Mucosa of stomach (tissue), 1 donor: ENCODE data around the gene FOXL3.

Source experiments
- H3K27me3 ChIP-seq: one replicate; pipeline ENCODE4 v1.7.0; 2013; ENCODE audit warnings: mild to moderate bottlenecking, low read length; ENCODE audit not compliant: control insufficient read depth, insufficient read depth
- H3K36me3 ChIP-seq: one replicate; pipeline ENCODE4 v1.7.0; 2013; ENCODE audit warnings: low read length; ENCODE audit not compliant: control insufficient read depth, insufficient read depth
- H3K4me1 ChIP-seq: one replicate; pipeline ENCODE4 v1.7.0; 2013; ENCODE audit warnings: mild to moderate bottlenecking, low read length; ENCODE audit not compliant: control insufficient read depth, insufficient read depth
- H3K4me3 ChIP-seq: one replicate; pipeline ENCODE4 v1.7.0; 2013; ENCODE audit warnings: low read length
- H3K9ac ChIP-seq: one replicate; pipeline ENCODE4 v1.7.0; 2013; ENCODE audit warnings: mild to moderate bottlenecking, low read length, moderate library complexity
- H3K9me3 ChIP-seq: one replicate; pipeline ENCODE4 v1.7.0; 2013; ENCODE audit warnings: mild to moderate bottlenecking, low read length, moderate library complexity; ENCODE audit not compliant: control insufficient read depth
- donor health status: Pancreatic carcinoma.

FOXL3 gene

GRCh38 chr7:326809-327232, 36.9 kb downstream of the FOXL3 start:
- H3K4me1 ChIP-seq: peaks cover 49% of the 10 kb centered on the region

GRCh38 chr7:327233-327931, 37.4 kb downstream of the FOXL3 start:
- Histone ChIP-seq H3K4me1 (peaks cover 46% of the 10 kb centered on the region), H3K4me3 (no peak overlapping the region), H3K27me3 (peaks cover 28% of the 10 kb centered on the region), H3K9ac (peak overlapping the region; percentile 48), H3K9me3 (no peaks in the 10 kb centered on the region), H3K36me3 (no peaks in the 10 kb centered on the region)

More at GRCh38 chr7:326809-327232, 36.9 kb downstream of the FOXL3 start:
- Histone ChIP-seq H3K27me3 (peaks cover 23% of the 10 kb centered on the region), H3K36me3 (no peaks in the 10 kb centered on the region), H3K9me3 (no peaks in the 10 kb centered on the region), H3K9ac (peak overlapping the region; percentile 16), H3K4me3 (no peak overlapping the region)

DNA sequence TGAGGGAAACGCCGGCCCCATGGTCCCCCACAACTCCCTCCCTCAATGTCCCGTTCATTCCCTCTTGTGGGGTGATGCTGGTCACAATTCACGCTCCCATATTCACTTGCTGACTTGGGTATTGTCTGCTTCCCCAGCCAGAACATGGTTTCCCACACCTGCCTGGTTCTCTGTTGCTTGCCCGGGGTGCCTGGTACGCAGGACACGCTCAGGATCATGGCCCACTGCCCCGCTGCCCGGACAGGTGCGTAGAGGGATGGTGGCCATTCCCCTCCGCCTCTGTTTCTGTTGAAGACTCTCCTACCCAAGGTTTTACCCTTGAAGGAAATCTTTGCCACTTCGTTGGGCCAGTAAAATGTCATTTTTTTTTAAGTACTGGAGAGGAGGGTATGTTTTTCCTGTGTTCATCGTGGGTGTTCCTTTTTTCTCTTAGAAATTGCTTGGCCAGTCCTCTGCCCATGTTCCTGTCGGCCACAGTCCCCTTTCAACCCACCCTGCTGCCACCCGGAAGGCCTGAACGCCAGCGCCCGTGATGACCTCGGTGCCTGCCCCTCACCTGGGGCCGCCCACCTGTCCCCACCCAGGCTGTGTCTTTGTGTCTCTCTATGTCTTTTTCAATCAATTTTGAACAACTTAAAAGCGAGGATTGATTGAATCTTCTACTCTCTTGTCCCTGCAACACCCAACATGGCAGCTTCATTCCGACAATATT, 38.2 kb downstream of the FOXL3 start:
- no peak overlapping the region for H3K9ac ChIP-seq
- peaks cover 51% of the 10 kb centered on the region for H3K4me1 ChIP-seq

GRCh38 chr7:329691-330281, 39.8 kb downstream of the FOXL3 start:
- no peaks in the 10 kb centered on the region for H3K9me3 ChIP-seq
- H3K36me3 ChIP-seq: no peaks in the 10 kb centered on the region
- H3K4me3 ChIP-seq: no peak overlapping the region
- peaks cover 52% of the 10 kb centered on the region for H3K4me1 ChIP-seq
- peaks cover 31% of the 10 kb centered on the region for H3K27me3 ChIP-seq
- peak overlapping the region; percentile 7 for H3K9ac ChIP-seq

More for the DNA sequence above, 38.2 kb downstream of the FOXL3 start:
- no peaks in the 10 kb centered on the region for H3K9me3 ChIP-seq
- H3K27me3 ChIP-seq: peaks cover 35% of the 10 kb centered on the region
- no peaks in the 10 kb centered on the region for H3K36me3 ChIP-seq
- no peak overlapping the region for H3K4me3 ChIP-seq

- H3K36me3 ChIP-seq: no peaks in the 10 kb centered on the region
- peaks cover 52% of the 10 kb centered on the region for H3K4me1 ChIP-seq
- no peaks in the 10 kb centered on the region for H3K9me3 ChIP-seq
- H3K9ac ChIP-seq: peak overlapping the region; percentile 5
- H3K27me3 ChIP-seq: peaks cover 31% of the 10 kb centered on the region
- H3K4me3 ChIP-seq: no peak overlapping the region
Observed at GRCh38 chr7:330511-331230, 40.7 kb downstream of the FOXL3 start.

- Histone ChIP-seq H3K4me3 (no peak overlapping the region), H3K4me1 (peaks cover 42% of the 10 kb centered on the region), H3K36me3 (no peaks in the 10 kb centered on the region), H3K9ac (no peak overlapping the region), H3K27me3 (peaks cover 34% of the 10 kb centered on the region), H3K9me3 (no peaks in the 10 kb centered on the region)
Observed at GRCh38 chr7:332020-332517, 42.1 kb downstream of the FOXL3 start.

DNA sequence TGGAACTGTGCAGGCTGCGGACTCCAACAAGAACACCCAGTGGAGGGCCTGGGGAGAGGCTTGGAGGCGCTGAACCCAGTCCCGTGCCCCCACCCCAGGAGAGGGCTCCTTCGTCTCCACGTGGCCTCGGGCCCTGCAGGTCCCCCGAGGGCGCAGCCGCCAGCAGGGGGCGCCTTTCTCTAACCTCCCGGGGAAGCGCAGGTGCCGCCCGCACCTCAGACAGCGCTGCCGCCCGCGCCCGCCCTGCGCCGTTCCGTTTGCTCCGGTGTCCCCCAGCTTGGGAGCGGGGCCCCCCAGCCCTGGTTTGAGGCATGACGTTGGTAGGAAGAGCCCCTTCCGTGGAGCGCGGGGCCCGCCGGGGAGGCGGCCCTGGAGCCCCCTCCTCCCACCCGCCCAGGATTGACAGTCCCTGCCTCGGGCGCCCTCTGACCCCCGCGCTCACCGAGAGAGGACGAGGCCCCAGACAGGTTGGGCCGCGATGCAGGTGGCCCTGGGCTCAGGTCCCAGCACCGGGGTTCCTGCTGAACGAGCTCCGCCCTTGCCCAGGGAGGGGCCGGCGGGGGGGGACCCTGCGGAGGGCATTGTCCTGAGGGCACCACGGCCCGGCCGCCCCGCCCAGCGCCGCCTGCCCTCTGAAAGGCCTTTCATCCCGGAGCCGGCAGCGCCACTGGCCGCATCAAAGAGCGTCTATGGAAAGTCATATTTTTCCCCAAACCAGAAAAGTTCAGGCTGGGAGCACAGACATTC, 42.8 kb downstream of the FOXL3 start:
- Histone ChIP-seq H3K9ac (peak overlapping the region; percentile 22), H3K4me1 (peaks cover 35% of the 10 kb centered on the region), H3K27me3 (peaks cover 34% of the 10 kb centered on the region), H3K36me3 (no peaks in the 10 kb centered on the region), H3K9me3 (no peaks in the 10 kb centered on the region), H3K4me3 (no peak overlapping the region)

DNA sequence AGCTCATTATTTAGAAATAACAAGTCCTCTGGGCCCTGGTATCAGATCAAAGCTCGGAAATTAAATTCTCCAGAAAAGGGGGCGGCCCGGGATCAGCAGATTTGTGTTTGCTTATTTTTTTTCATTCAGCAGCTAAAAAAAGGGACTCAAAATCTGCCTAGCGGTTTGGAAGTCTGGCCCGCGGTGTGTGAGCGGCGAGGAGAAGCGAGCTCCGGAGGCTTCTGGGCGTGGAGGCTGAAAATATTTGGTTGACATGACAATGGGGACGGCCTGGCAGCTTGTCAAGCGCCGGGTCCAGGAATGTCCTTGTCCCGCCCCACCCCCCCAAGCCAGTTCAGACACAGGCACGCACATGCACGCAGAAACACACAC, 43.4 kb downstream of the FOXL3 start:
- no peaks in the 10 kb centered on the region for H3K9me3 ChIP-seq
- H3K27me3 ChIP-seq: peaks cover 36% of the 10 kb centered on the region
- H3K4me3 ChIP-seq: no peak overlapping the region
- H3K36me3 ChIP-seq: no peaks in the 10 kb centered on the region
- H3K9ac ChIP-seq: peak overlapping the region; percentile 22
- peaks cover 29% of the 10 kb centered on the region for H3K4me1 ChIP-seq

DNA sequence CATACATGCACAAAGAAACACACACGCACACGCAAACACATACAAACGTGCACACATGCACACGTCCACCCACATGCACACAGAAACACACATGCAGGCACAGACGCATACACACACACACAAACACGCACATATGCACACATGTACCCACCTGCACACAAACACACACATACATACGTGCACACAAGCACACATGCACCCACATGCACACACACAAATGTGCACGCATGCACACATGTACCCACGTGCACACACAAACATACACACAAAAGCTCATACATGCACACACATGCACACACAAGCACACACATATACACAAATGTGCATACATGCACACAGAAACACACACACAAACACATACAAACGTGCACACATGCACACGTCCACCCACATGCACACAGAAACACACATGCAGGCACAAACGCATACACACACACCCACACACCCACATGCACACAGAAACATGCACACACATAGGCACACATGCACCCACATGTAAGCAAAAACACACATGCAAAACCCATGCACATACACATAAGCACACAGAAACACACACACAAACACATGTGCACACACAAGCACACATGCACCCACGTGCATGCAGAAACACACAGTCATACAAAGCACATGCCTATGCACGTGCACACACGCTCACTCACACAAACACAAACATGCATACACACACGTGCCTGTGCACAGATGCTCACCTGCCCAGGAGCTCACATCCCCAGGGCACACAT, 44.8 kb downstream of the FOXL3 start:
- Histone ChIP-seq H3K4me1 (peaks cover 28% of the 10 kb centered on the region), H3K9ac (no peak overlapping the region), H3K36me3 (no peaks in the 10 kb centered on the region), H3K4me3 (no peak overlapping the region), H3K27me3 (peaks cover 50% of the 10 kb centered on the region), H3K9me3 (no peaks in the 10 kb centered on the region)

GRCh38 chr7:335358-336148, 45.6 kb downstream of the FOXL3 start:
- Histone ChIP-seq H3K4me3 (no peak overlapping the region), H3K9ac (no peak overlapping the region), H3K4me1 (peaks cover 30% of the 10 kb centered on the region), H3K36me3 (no peaks in the 10 kb centered on the region), H3K9me3 (no peaks in the 10 kb centered on the region), H3K27me3 (peaks cover 53% of the 10 kb centered on the region)
